ENCODE data around the gene XXYLT1. TPM values are rescaled to one million over a fixed set of nuclear protein-coding genes. Genes with fewer than 3 reads are reported as not detected.

Gene XXYLT1
- total RNA-seq, 1 donor from 2014 or later: 7.6 TPM

DNA sequence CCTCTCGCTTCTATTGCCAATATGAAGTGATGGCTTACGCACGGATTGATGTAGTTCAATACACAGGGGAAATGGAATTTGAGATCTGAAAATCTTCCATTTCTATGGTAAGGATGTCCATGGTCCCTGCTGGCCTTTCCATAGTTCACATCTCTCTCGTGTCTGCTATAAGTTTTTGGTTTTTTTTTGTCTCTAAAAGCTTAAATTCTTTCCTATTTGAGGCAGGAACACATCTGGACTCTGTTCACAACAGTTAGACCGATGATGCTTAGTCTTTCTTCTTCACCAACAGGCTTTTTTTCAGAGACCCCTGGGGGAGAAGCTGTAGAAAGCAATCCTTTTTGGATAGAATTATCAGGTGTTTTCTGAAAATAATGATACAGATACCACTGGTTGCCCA is 108.1 kb downstream of the XXYLT1 start:
- intact Hi-C loops (cut with micrococcal nuclease): no loop called here
- Mint-ChIP-seq H3K4me3 (no peak overlapping the region), H3K36me3 (ENCODE audit: low read depth) (no peaks in the 10 kb centered on the region), H3K27me3 (no peaks in the 10 kb centered on the region), H3K9me3 (no peaks in the 10 kb centered on the region), H3K4me1 (peaks cover 56% of the 10 kb centered on the region), H3K27ac (peak overlapping the region; percentile 82)
- TF ChIP-seq, protein P1, sequence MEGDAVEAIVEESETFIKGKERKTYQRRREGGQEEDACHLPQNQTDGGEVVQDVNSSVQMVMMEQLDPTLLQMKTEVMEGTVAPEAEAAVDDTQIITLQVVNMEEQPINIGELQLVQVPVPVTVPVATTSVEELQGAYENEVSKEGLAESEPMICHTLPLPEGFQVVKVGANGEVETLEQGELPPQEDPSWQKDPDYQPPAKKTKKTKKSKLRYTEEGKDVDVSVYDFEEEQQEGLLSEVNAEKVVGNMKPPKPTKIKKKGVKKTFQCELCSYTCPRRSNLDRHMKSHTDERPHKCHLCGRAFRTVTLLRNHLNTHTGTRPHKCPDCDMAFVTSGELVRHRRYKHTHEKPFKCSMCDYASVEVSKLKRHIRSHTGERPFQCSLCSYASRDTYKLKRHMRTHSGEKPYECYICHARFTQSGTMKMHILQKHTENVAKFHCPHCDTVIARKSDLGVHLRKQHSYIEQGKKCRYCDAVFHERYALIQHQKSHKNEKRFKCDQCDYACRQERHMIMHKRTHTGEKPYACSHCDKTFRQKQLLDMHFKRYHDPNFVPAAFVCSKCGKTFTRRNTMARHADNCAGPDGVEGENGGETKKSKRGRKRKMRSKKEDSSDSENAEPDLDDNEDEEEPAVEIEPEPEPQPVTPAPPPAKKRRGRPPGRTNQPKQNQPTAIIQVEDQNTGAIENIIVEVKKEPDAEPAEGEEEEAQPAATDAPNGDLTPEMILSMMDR (IDR thresholded peaks at IDR 0.05): no peak
- ATAC-seq (ENCODE audit: low read depth): no peak
- CTCF ChIA-PET: interaction anchor here (0.7 to 1.3 kb wide), 2 partner anchors 34 to 480 kb away, joined by 3 to 4 read pairs; no protein-coding TSS in a partner anchor
- POLR2A ChIA-PET: interaction anchor here (0.6 to 1.3 kb wide), 3 partner anchors 15 to 490 kb away, joined by 3 read pairs; partner anchors contain the start of gene FAM43A
- no peak for DNase-seq

DNA sequence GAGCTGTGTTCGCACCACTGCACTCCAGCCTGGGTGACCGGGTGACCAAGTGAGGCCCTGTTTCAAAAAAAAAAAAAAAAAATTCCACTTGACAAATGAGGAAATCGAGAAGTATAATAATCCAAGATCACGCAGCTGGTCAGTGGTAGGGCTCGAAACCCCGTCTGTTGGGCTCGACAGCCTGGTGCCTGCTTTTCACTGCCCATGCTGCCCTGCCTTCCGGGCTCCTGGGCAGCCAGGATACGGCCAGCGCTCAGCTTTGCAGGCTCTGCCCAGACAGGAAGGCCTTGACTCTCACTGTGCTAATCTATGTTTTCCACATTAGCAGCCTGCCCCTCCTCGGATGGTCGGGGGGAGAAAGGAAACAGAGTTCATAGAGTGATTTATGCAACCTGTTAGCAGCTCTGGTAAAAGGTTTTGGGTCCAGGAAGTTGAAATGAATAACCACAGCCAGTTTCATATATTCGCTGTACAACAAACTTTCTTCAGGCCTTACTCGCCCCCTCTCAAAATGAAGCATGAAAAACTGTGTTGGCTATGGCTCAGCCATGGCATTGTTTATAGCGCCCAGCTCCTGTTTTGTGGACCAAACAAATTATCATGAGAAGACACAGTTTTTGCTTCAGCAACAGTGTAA is 108.8 kb downstream of the XXYLT1 start:
- CTCF ChIA-PET: interaction anchor here (0.7 to 1.3 kb wide), 2 partner anchors 33 to 480 kb away, joined by 3 to 4 read pairs; no protein-coding TSS in a partner anchor
- H3K27me3 Mint-ChIP-seq: no peaks in the 10 kb centered on the region
- no peaks in the 10 kb centered on the region for H3K9me3 Mint-ChIP-seq
- DNase-seq: no peak
- peaks cover 63% of the 10 kb centered on the region for H3K4me1 Mint-ChIP-seq
- H3K4me3 Mint-ChIP-seq: peak overlapping the region; percentile 48
- POLR2A ChIA-PET: interaction anchor here (0.6 to 1.3 kb wide), 11 partner anchors 9 to 489 kb away, joined by 3 to 11 read pairs (median 3); partner anchors contain the start of gene FAM43A
- H3K36me3 Mint-ChIP-seq (ENCODE audit: low read depth): no peaks in the 10 kb centered on the region
- peak; percentile 32 for ATAC-seq (ENCODE audit: low read depth)
- TF ChIP-seq, protein P1 (IDR thresholded peaks at IDR 0.05): no peak
- intact Hi-C loops (cut with micrococcal nuclease): no loop called here
- peak overlapping the region; percentile 82 for H3K27ac Mint-ChIP-seq

DNA sequence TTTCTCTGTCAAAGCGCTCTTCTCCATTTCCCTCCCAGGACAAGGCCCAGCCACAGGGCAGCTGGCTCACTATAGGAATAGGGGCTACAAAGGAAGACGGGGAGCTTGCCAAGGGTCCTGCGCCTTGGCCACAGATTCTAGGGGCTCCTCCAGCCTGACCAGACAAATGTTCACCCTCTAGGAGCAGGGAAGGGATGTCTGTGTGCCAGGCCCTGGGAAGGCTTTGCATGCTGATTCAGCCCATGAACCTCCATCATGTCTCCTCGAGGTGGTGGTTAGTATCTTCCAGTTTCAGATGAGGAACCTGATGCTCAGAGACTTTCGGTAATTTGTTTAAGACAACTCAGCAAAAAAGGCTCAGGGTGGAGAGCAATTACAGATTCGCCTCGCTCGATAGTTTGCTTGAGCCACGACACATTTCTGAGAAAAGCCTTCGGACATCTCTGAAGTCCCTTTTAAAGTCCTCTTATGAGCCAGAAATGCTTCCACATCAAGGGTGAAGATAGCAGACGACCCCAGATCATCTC is 110.0 kb downstream of the XXYLT1 start:
- intact Hi-C loops (cut with micrococcal nuclease): no loop called here
- Mint-ChIP-seq H3K4me3 (peak overlapping the region; percentile 38), H3K27me3 (no peaks in the 10 kb centered on the region), H3K27ac (peak overlapping the region; percentile 65), H3K4me1 (peaks cover 74% of the 10 kb centered on the region), H3K36me3 (ENCODE audit: low read depth) (no peaks in the 10 kb centered on the region), H3K9me3 (no peaks in the 10 kb centered on the region)
- TF ChIP-seq, protein P1 (IDR thresholded peaks at IDR 0.05): no peak
- POLR2A ChIA-PET: no interaction called here
- DNase-seq (no peak), ATAC-seq (ENCODE audit: low read depth) (peak; percentile 31)
- CTCF ChIA-PET: no interaction called here

DNA sequence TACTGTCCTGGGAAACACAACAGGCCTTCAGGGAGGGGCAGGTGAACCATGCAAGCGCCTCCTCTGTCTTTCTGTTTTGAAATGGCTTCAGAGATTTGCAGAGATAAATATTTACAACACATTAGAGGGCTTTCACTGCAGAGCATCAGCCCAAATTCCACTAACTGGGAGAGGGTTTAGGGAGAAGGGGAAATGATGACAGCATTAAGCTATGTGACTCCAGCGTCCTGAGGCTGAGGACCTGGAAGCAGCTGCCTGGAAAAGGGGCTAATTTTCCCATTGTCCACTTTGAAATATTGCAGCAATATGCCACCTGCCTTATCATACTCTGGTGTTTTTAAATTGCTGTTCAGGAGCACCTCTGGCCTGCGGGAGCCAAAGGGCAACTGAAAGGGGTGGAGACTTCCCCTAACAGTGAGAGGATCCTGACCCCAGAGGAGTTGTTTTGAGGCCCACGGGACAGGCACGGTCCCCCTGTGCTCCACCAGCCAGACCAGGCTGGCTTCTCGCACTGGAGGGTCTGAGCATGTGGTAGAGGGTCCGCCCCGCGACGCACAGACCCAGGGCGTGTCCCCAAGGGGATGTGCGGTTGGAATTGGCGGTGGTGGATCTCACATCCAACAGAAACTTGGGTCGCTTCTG is 110.6 kb downstream of the XXYLT1 start:
- Mint-ChIP-seq H3K36me3 (ENCODE audit: low read depth) (no peaks in the 10 kb centered on the region), H3K27me3 (no peaks in the 10 kb centered on the region), H3K4me1 (peaks cover 80% of the 10 kb centered on the region), H3K27ac (peak overlapping the region; percentile 65), H3K9me3 (no peaks in the 10 kb centered on the region), H3K4me3 (peak overlapping the region; percentile 21)
- ATAC-seq (ENCODE audit: low read depth): no peak
- POLR2A ChIA-PET: no interaction called here
- TF ChIP-seq, protein P1 (IDR thresholded peaks at IDR 0.05): no peak
- CTCF ChIA-PET: no interaction called here
- no peak for DNase-seq
- intact Hi-C loops (cut with micrococcal nuclease): no loop called here

DNA sequence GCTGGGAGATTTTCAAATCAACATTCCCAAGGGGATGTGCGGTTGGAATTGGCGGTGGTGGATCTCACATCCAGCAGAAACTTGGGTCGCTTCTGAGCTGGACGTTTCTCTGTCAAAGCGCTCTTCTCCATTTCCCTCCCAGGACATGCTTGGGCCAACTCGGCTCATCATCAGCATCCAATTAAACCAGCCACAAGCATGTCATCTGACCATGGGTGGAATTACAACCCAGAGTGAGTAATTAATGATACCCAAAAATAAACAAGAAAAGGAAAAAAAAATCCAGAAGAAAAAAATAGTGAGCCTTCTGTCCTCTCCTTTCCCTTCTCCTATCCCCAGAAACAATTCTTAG is 111.2 kb downstream of the XXYLT1 start:
- no peaks in the 10 kb centered on the region for H3K27me3 Mint-ChIP-seq
- H3K4me1 Mint-ChIP-seq: peaks cover 86% of the 10 kb centered on the region
- no peak overlapping the region for H3K4me3 Mint-ChIP-seq
- H3K27ac Mint-ChIP-seq: peak overlapping the region; percentile 65
- ATAC-seq (ENCODE audit: low read depth) (no peak), DNase-seq (no peak)
- intact Hi-C loops (cut with micrococcal nuclease): loop anchor here (5.0 to 10.0 kb wide), 2 partner anchors 33 to 1055 kb away; no protein-coding TSS in a partner anchor
- H3K9me3 Mint-ChIP-seq: no peaks in the 10 kb centered on the region
- H3K36me3 Mint-ChIP-seq (ENCODE audit: low read depth): no peaks in the 10 kb centered on the region
- POLR2A ChIA-PET: interaction anchor here (0.9 to 1.7 kb wide), 3 partner anchors 10 to 30 kb away, joined by 4 to 5 read pairs (median 5); no protein-coding TSS in a partner anchor
- CTCF ChIA-PET: interaction anchor here (1.1 kb wide), 1 partner anchor 30 kb away, joined by 4 read pairs; no protein-coding TSS in a partner anchor
- TF ChIP-seq, protein P1 (IDR thresholded peaks at IDR 0.05): no peak

Data from activated B cell treated with CpG ODN at 0.5 μM for 24 hours (primary cell).